Astrocyte of the spinal cord (primary cell): ENCODE results near the gene FAM200B.

Experiments
- DNase-seq: peaks from one replicate; pipeline ENCODE4 v3.0.0; 2011; ENCODE audit warnings: low read depth, low spot score
- H3K4me3 ChIP-seq: 2 replicates; pipeline ENCODE4 v1.5.1; 2011; ENCODE audit warnings: low read depth, mild to moderate bottlenecking, low read length, moderate library complexity
- CTCF ChIP-seq: IDR thresholded peaks from 2 replicates; pipeline ENCODE4 v1.5.1; 2012; ENCODE audit warnings: low read depth, mild to moderate bottlenecking, low read length, inconsistent platforms
- in situ Hi-C: cut with HindIII; loops from 2 replicates; pipeline ENCODE4 v1.10.0; 2017; ENCODE audit warnings: low sequenced_read_pairs

The FAM200B gene

GRCh38 chr4:15682242-15683142 lies 865 bp downstream of the FAM200B start:
- peak overlapping the region; percentile 93 for H3K4me3 ChIP-seq
- peak; percentile 30 for DNase-seq
- no peak for TF ChIP-seq CTCF
- in situ Hi-C loops: no loop called here

- in situ Hi-C loops: no loop called here
- TF ChIP-seq CTCF: no peak
- peak overlapping the region; percentile 93 for H3K4me3 ChIP-seq
- no peak for DNase-seq
These were observed 1.5 kb downstream of the FAM200B start for GRCh38 chr4:15683143-15683495.

GRCh38 chr4:15684498-15684897 lies 2.9 kb downstream of the FAM200B start:
- H3K4me3 ChIP-seq: no peak overlapping the region
- in situ Hi-C loops: no loop called here
- TF ChIP-seq CTCF: no peak
- DNase-seq: no peak

- TF ChIP-seq CTCF: no peak
- in situ Hi-C loops: no loop called here
- no peak for DNase-seq
- no peak overlapping the region for H3K4me3 ChIP-seq
These were observed 6.4 kb downstream of the FAM200B start for GRCh38 chr4:15688051-15688450.

- no peak overlapping the region for H3K4me3 ChIP-seq
- in situ Hi-C loops: no loop called here
- DNase-seq: no peak
- TF ChIP-seq CTCF: no peak
These were observed 7.9 kb downstream of the FAM200B start for GRCh38 chr4:15689540-15689939.

GRCh38 chr4:15690020-15690809 lies 8.6 kb downstream of the FAM200B start:
- H3K4me3 ChIP-seq: no peak overlapping the region
- in situ Hi-C loops: no loop called here
- no peak for TF ChIP-seq CTCF
- DNase-seq: peak; percentile 95
